H1 (cell line): Measurements from ENCODE around the gene UNC119B. TPM values are rescaled to one million over a fixed set of nuclear protein-coding genes. Genes with fewer than 3 reads are reported as not detected.

Experiments
- CTCF ChIA-PET: fragments of 300-600 bp; sonication (Branson Sonifier 250); formaldehyde crosslinking; loops from one replicate; lab custom pipeline; 2021; ENCODE audit not compliant: partially characterized antibody; lab: Charles Lee
- POLR2A ChIA-PET: fragments of 300-600 bp; sonication (Branson Sonifier 250); formaldehyde crosslinking; loops from one replicate; lab custom pipeline; 2021; ENCODE audit warnings: inconsistent platforms; ENCODE audit not compliant: partially characterized antibody; lab: Charles Lee
- DNase-seq, 2 experiments: peaks; one replicate each; pipeline versions ENCODE4 v3.0.0 to v3.0.0-alpha.2; 2010 to 2022; ENCODE audit warnings: low spot score in 2 of 2, low read depth in 1 of 2, mixed read lengths in 1 of 2
- FAIRE-seq: peaks from 2 replicates; lab custom pipeline; 2011; peaks lifted over from hg19 to GRCh38; lab: Jason Lieb, UNC
- H2AFZ ChIP-seq: 2 replicates; pipeline ENCODE4 v1.8.1; 2012; ENCODE audit warnings: low read length, inconsistent platforms
- H2AK5ac ChIP-seq: 2 replicates; pipeline ENCODE4 v1.6.1; 2013; ENCODE audit warnings: low read depth, low read length
- H2BK120ac ChIP-seq: replicated peaks from 2 replicates; pipeline ENCODE3; 2013; ENCODE audit warnings: low read depth, low read length, inconsistent platforms
- H2BK12ac ChIP-seq: 2 replicates; pipeline ENCODE4 v1.6.1; 2013; ENCODE audit warnings: low read depth, low read length
- H2BK15ac ChIP-seq: 2 replicates; pipeline ENCODE4 v1.6.1; 2013; ENCODE audit warnings: low read length
- H2BK20ac ChIP-seq: 2 replicates; pipeline ENCODE4 v1.6.1; 2013; ENCODE audit warnings: low read length
- H2BK5ac ChIP-seq: 2 replicates; pipeline ENCODE4 v1.6.1; 2013; ENCODE audit warnings: low read depth, low read length
- H3K14ac ChIP-seq: 2 replicates; pipeline ENCODE4 v1.6.1; 2013; ENCODE audit warnings: inconsistent platforms; ENCODE audit not compliant: insufficient read length
- H3K18ac ChIP-seq: 2 replicates; pipeline ENCODE4 v1.6.1; 2013; ENCODE audit warnings: low read length; ENCODE audit errors: extremely low read depth
- H3K23ac ChIP-seq: 2 replicates; pipeline ENCODE4 v1.6.1; 2013; ENCODE audit warnings: inconsistent platforms; ENCODE audit not compliant: insufficient read length
- H3K23me2 ChIP-seq: 2 replicates; pipeline ENCODE4 v1.6.1; 2013; ENCODE audit warnings: low read depth, low read length
- H3K27ac ChIP-seq: 2 replicates; pipeline ENCODE4 v1.6.1; 2011; ENCODE audit warnings: low read depth, low read length, inconsistent platforms
- H3K27me3 ChIP-seq, 4 experiments: replicated peaks in 1 of 4; 1 replicate in 1 of 4; 2 replicates in 3 of 4; pipeline versions ENCODE4 v1.6.1 to v1.8.1; 2011 to 2013; ENCODE audit warnings: low read length in 3 of 4, mild to moderate bottlenecking in 3 of 4, inconsistent platforms in 2 of 4, mixed read lengths in 2 of 4, moderate library complexity in 1 of 4; ENCODE audit not compliant: control insufficient read depth in 3 of 4, insufficient read depth in 3 of 4; ENCODE audit errors: extremely low read depth in 1 of 4
- H3K36me3 ChIP-seq, 4 experiments: 2 replicates each; pipeline versions ENCODE4 v1.6.1 to v1.8.1; 2011 to 2013; ENCODE audit warnings: mild to moderate bottlenecking in 4 of 4, low read length in 3 of 4, moderate library complexity in 2 of 4, control low read depth in 1 of 4, inconsistent platforms in 1 of 4; ENCODE audit not compliant: insufficient read depth in 4 of 4, control insufficient read depth in 2 of 4
- H3K4ac ChIP-seq: replicated peaks from 2 replicates; pipeline ENCODE3; 2013; ENCODE audit warnings: low read length, low read depth, mixed read lengths, inconsistent platforms; ENCODE audit not compliant: insufficient read length
- H3K4me1 ChIP-seq, 4 experiments: replicated peaks in 1 of 4; 1 replicate in 1 of 4; 2 replicates in 3 of 4; pipeline versions ENCODE4 v1.6.1 to v1.8.1; 2011 to 2013; ENCODE audit warnings: low read length in 3 of 4, inconsistent platforms in 2 of 4, mixed read lengths in 1 of 4; ENCODE audit not compliant: insufficient read depth in 4 of 4, control insufficient read depth in 3 of 4
- H3K4me2 ChIP-seq, 2 experiments: 2 replicates each; pipeline versions ENCODE4 v1.6.1 to v1.8.1; 2011 to 2013; ENCODE audit warnings: low read depth in 2 of 2, low read length in 2 of 2, control low read depth in 1 of 2, inconsistent platforms in 1 of 2, mild to moderate bottlenecking in 1 of 2; ENCODE audit not compliant: insufficient read depth in 1 of 2
- H3K4me3 ChIP-seq, 4 experiments: fragments of 200-600, 300-600 bp in 1 of 4; sonication (generic), shearing (Covaris generic), sonication (Bioruptor Twin) in 1 of 4; 2 replicates each; pipeline versions ENCODE4 v1.5.1 to v1.8.1; 2011 to 2016; ENCODE audit warnings: low read length in 4 of 4, low read depth in 3 of 4, control low read depth in 2 of 4, inconsistent platforms in 2 of 4, mild to moderate bottlenecking in 2 of 4, mixed read lengths in 1 of 4, moderate library complexity in 1 of 4; ENCODE audit not compliant: insufficient read depth in 2 of 4; ENCODE audit errors: extremely low read depth in 1 of 4
- H3K56ac ChIP-seq: replicated peaks from 2 replicates; pipeline ENCODE3; 2013; ENCODE audit warnings: low read depth, mild to moderate bottlenecking, mixed read lengths, low read length, inconsistent platforms; ENCODE audit not compliant: insufficient read length
- H3K79me1 ChIP-seq: 2 replicates; pipeline ENCODE4 v1.6.1; 2013; ENCODE audit warnings: low read depth, low read length, control low read depth
- H3K79me2 ChIP-seq, 2 experiments: 2 replicates each; pipeline versions ENCODE4 v1.6.1 to v1.8.1; 2012 to 2013; ENCODE audit warnings: low read length in 2 of 2, mild to moderate bottlenecking in 2 of 2, inconsistent platforms in 1 of 2; ENCODE audit not compliant: insufficient read depth in 2 of 2, control insufficient read depth in 1 of 2
- H3K9ac ChIP-seq, 4 experiments: replicated peaks in 1 of 4; 1 replicate in 1 of 4; 2 replicates in 3 of 4; pipeline versions ENCODE4 v1.6.1 to v1.8.1; 2011 to 2013; ENCODE audit warnings: low read depth in 3 of 4, low read length in 3 of 4, control low read depth in 2 of 4, mild to moderate bottlenecking in 2 of 4, moderate library complexity in 2 of 4, inconsistent platforms in 1 of 4; ENCODE audit errors: extremely low read depth in 1 of 4
- H3K9me3 ChIP-seq, 2 experiments: 2 replicates each; pipeline versions ENCODE4 v1.6.1 to v1.8.1; 2012 to 2013; ENCODE audit warnings: mild to moderate bottlenecking in 2 of 2, moderate library complexity in 2 of 2, control low read depth in 1 of 2, inconsistent platforms in 1 of 2, low read depth in 1 of 2, low read length in 1 of 2, mixed read lengths in 1 of 2; ENCODE audit not compliant: insufficient read depth in 2 of 2
- H4K20me1 ChIP-seq, 2 experiments: replicated peaks in 1 of 2; 2 replicates each; pipeline versions ENCODE3 to v1.8.1; 2011 to 2013; ENCODE audit warnings: inconsistent platforms in 2 of 2, low read length in 2 of 2, mild to moderate bottlenecking in 1 of 2; ENCODE audit not compliant: insufficient read depth in 2 of 2, control insufficient read depth in 1 of 2
- H4K5ac ChIP-seq: 2 replicates; pipeline ENCODE4 v1.6.1; 2013; ENCODE audit warnings: low read length, low read depth, mixed read lengths, inconsistent platforms; ENCODE audit not compliant: insufficient read length
- H4K8ac ChIP-seq: 2 replicates; pipeline ENCODE4 v1.8.0; 2013; ENCODE audit warnings: mild to moderate bottlenecking, moderate library complexity, low read length, inconsistent platforms; ENCODE audit not compliant: insufficient read depth; ENCODE audit errors: extremely low read depth
- H4K91ac ChIP-seq: replicated peaks from 2 replicates; pipeline ENCODE3; 2013; ENCODE audit warnings: low read length, mixed read lengths, inconsistent platforms; ENCODE audit not compliant: insufficient read length
- ASH2L ChIP-seq: fragments of 200-600, 300-600 bp; sonication (generic); IDR thresholded peaks from one replicate; pipeline ENCODE4 v1.7.1; 2017; ENCODE audit warnings: low read length
- CEBPB ChIP-seq: IDR thresholded peaks from 2 replicates; pipeline ENCODE4 v1.6.1; 2012; ENCODE audit warnings: low read depth, low read length
- EP300 ChIP-seq, 2 experiments: IDR thresholded peaks; 1 replicate in 1 of 2; 2 replicates in 1 of 2; pipeline ENCODE4 v1.6.1; 2011 to 2012; ENCODE audit warnings: low read depth in 2 of 2, low read length in 2 of 2, mild to moderate bottlenecking in 2 of 2, borderline replicate concordance in 1 of 2, inconsistent platforms in 1 of 2, moderate library complexity in 1 of 2
- JUND ChIP-seq: IDR thresholded peaks from 2 replicates; pipeline ENCODE4 v1.6.1; 2011; ENCODE audit warnings: mild to moderate bottlenecking, improper control_type of control experiment, low read length
- KDM5A ChIP-seq: fragments of 200-600 bp; IDR thresholded peaks from 2 replicates; pipeline ENCODE4 v1.7.1; 2012; ENCODE audit warnings: mild to moderate bottlenecking, low read length, inconsistent platforms, mixed read lengths
- POLR2A ChIP-seq, 2 experiments: IDR thresholded peaks; 1 replicate in 1 of 2; 2 replicates in 1 of 2; pipeline ENCODE4 v1.6.1; 2011; ENCODE audit warnings: low read depth in 2 of 2, low read length in 2 of 2, mild to moderate bottlenecking in 2 of 2; ENCODE audit errors: control extremely low read depth in 1 of 2
- RBBP5 ChIP-seq: IDR thresholded peaks from 2 replicates; pipeline ENCODE4 v1.7.1; 2012; ENCODE audit warnings: low read depth, mild to moderate bottlenecking, inconsistent platforms, low read length, moderate library complexity, borderline replicate concordance
- SUZ12 ChIP-seq: fragments of 200-600 bp; sonication (generic); IDR thresholded peaks from 2 replicates; pipeline ENCODE4 v1.6.1; 2012; ENCODE audit warnings: mild to moderate bottlenecking, inconsistent platforms, low read length, moderate library complexity, mixed read lengths
- TAF7 ChIP-seq: optimal IDR thresholded peaks from 2 replicates; pipeline ENCODE3; 2011; ENCODE audit warnings: low read depth, mild to moderate bottlenecking, inconsistent platforms, low read length, moderate library complexity, borderline replicate concordance
- TBP ChIP-seq: IDR thresholded peaks from 2 replicates; pipeline ENCODE4 v1.6.1; 2011; ENCODE audit warnings: low read depth, low read length, improper control_type of control experiment
- WGBS, 2 experiments: shearing (Covaris generic) in 1 of 2; methylation state at CpG; one replicate each; pipeline versions ENCODE4 v1.1.6 to v1.1.7; 2013 to 2015; ENCODE audit warnings: low lambda C conversion rate in 2 of 2, mixed read lengths in 2 of 2, inconsistent platforms in 1 of 2, low coverage in 1 of 2, missing lambda C conversion rate in 1 of 2; ENCODE audit not compliant: insufficient replicate concordance in 2 of 2, insufficient coverage in 1 of 2, insufficient read length in 1 of 2; ENCODE audit errors: extremely low coverage in 1 of 2, missing lambda C conversion rate in 1 of 2; 5-methylcytosine and 5-hydroxymethylcytosine counted together
- polyA plus RNA-seq, 7 experiments: library from polyadenylated mRNA; depleted of rRNA in 3 of 7; stranded (reverse) in 5 of 7; unstranded in 2 of 7; fragments of >200 nt in 5 of 7; fragments of 200-250 nt in 2 of 7; gene quantifications; 1 replicate in 5 of 7; 2 replicates in 1 of 7; 4 replicates in 1 of 7; pipeline versions ENCODE4 v1.2.1 to v1.2.3, GENCODE V29; 2011 to 2013; ENCODE audit warnings: missing spikeins in 2 of 7, mixed read lengths in 2 of 7
- total RNA-seq: library from RNA; stranded (reverse); fragmentation: NEBNext Ultra II Directional; extraction: Animal tissue kit (Norgen Biotek cat#: 25700); gene quantifications from 2 replicates; pipeline ENCODE4 v1.2.1, GENCODE V29; 2021
- TF ChIP-seq, protein P1 (sequence below): IDR thresholded peaks from 2 replicates; pipeline ENCODE4 v1.6.1; 2011; ENCODE audit warnings: low read depth, mild to moderate bottlenecking, low read length; ENCODE audit not compliant: insufficient read depth

Gene UNC119B
- total and polyA plus RNA-seq, 2 of the 8 experiments (the other 6 are each of a cell fraction or from before 2014, with no cell fraction given): 40.5 to 50.1 TPM

- no peak overlapping the region for H3K4ac ChIP-seq
- peak overlapping the region; percentile 40 for H3K18ac ChIP-seq
- H3K79me1 ChIP-seq: no peaks in the 10 kb centered on the region
- peak overlapping the region in 1 of 4 experiments; percentile 33; a peak in 1 of 8 replicates for H3K4me3 ChIP-seq
- no peak overlapping the region for H4K5ac ChIP-seq
- peak overlapping the region; percentile 26 for H4K91ac ChIP-seq
- FAIRE-seq: no peak
- H3K56ac ChIP-seq: no peak overlapping the region
- no peak overlapping the region for H3K14ac ChIP-seq
- no peaks in the 10 kb centered on the region for H3K9me3 ChIP-seq
- H4K20me1 ChIP-seq: no peaks in the 10 kb centered on the region
- CTCF ChIA-PET: interaction anchor here (0.6 to 5.7 kb wide), 6 partner anchors 8 to 89 kb away, joined by 3 to 77 read pairs (median 3); no protein-coding TSS in a partner anchor
- peak overlapping the region; percentile 82 for H2BK5ac ChIP-seq
- peak overlapping the region; percentile 13; the same call in 1 of the 2 replicates for H2BK15ac ChIP-seq
- no peaks in the 10 kb centered on the region for H3K27me3 ChIP-seq
- H3K23me2 ChIP-seq: no peaks in the 10 kb centered on the region; the same call in 1 of the 2 replicates
- H2BK120ac ChIP-seq: no peak overlapping the region
- no peak overlapping the region; a peak in 1 of 7 replicates for H3K9ac ChIP-seq
- no peak overlapping the region for H2AFZ ChIP-seq
- peak overlapping the region; percentile 54 for H4K8ac ChIP-seq
- no peaks in the 10 kb centered on the region for H3K36me3 ChIP-seq
- peak; percentile 41 to 58 for DNase-seq
- H3K79me2 ChIP-seq: no peaks in the 10 kb centered on the region
- no peak overlapping the region for H2BK20ac ChIP-seq
- POLR2A ChIA-PET: interaction anchor here (0.8 to 3.1 kb wide), 9 partner anchors 12 to 304 kb away, joined by 3 to 15 read pairs (median 4); partner anchors contain the start of gene MLEC
- WGBS, 2 experiments: 73% methylated on average over 20 of the region's 20 CpGs; no CpG with 5 or more reads in 1 of the 2 experiments
- peaks cover 7 to 19% (median 12%) of the 10 kb centered on the region in 4 experiments for H3K4me1 ChIP-seq
- no peak overlapping the region for H3K27ac ChIP-seq
- H3K4me2 ChIP-seq: peak overlapping the region; percentile 56 to 64
- no peak overlapping the region; the same call in 1 of the 2 replicates for H2AK5ac ChIP-seq
- H3K23ac ChIP-seq: no peak overlapping the region
- H2BK12ac ChIP-seq: peak overlapping the region; percentile 42; the same call in 1 of the 2 replicates
- peak; percentile 27; the same call in 1 of the 2 replicates for TF ChIP-seq RBBP5
- TF ChIP-seq KDM5A: no peak
- TF ChIP-seq TAF7: no peak
- 0 out of 2 replicates have a peak, but pooled peaks have one; percentile 23 for TF ChIP-seq CEBPB
- no peak for TF ChIP-seq POLR2A (IDR thresholded peaks at IDR 0.05; ENCODE audit: control extremely low read depth in 1 of 2, low read depth in 2 of 2, low read length in 2 of 2)
- TF ChIP-seq EP300 (IDR thresholded peaks at IDR 0.05; ENCODE audit: borderline replicate concordance in 1 of 2, low read depth in 2 of 2, low read length in 2 of 2): no peak
- TF ChIP-seq TBP: no peak
- TF ChIP-seq SUZ12: no peak
- peak; percentile 36 for TF ChIP-seq ASH2L
- no peak for TF ChIP-seq JUND
- TF ChIP-seq, protein P1, sequence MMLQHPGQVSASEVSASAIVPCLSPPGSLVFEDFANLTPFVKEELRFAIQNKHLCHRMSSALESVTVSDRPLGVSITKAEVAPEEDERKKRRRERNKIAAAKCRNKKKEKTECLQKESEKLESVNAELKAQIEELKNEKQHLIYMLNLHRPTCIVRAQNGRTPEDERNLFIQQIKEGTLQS: no peak
These were observed 42.0 kb upstream of the UNC119B start for GRCh38 chr12:120668091-120668867.
